Inflammatory macrophage treated with lipopolysaccharide for 4 hours (primary cell): Measurements from ENCODE around the gene C2orf72.
"Not testable (repeated sequence)": the region's sequence is repeated elsewhere in the genome, so short reads cannot be mapped to it uniquely, and the experiment has no call there.

Experiments used
- DNase-seq: peaks from one replicate; pipeline ENCODE4 v3.0.0-alpha.2; 2020

C2orf72 gene

DNA sequence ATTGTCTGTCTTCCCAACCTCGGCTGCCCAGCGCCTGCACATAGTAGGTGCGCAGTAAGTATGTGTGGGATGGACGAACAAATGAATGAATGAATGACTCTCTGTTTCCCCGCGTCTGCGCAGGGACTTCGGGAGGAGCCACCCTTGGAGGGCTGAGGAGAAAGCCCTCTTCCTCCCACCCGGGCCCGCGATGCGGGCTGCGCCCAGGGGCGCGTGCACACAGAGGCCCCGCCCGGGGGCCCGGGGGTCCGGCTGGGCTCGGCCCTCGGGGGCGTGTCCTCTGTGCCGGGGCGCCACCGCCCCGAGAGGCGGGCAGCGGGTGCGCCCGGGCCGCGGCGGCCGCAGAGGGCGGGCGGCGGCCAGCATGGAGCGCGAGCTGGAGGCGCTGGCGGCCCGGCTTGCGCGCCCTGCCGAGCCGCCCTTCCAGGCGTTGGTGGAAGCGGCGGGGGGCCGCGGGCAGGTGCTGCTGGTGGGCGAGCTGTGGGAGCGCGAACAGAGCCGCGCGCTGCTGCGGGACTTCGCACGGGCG is at the start of gene C2orf72:
Gene C2orf72 (plus strand): TSS at position 322 of the 529 bp plus-strand sequence. CDS start 43 bp downstream, at position 365.
- no peak for DNase-seq

GRCh38 chr2:230989731-230990130 is 47.6 kb upstream of the C2orf72 start:
- no peak for DNase-seq

DNA sequence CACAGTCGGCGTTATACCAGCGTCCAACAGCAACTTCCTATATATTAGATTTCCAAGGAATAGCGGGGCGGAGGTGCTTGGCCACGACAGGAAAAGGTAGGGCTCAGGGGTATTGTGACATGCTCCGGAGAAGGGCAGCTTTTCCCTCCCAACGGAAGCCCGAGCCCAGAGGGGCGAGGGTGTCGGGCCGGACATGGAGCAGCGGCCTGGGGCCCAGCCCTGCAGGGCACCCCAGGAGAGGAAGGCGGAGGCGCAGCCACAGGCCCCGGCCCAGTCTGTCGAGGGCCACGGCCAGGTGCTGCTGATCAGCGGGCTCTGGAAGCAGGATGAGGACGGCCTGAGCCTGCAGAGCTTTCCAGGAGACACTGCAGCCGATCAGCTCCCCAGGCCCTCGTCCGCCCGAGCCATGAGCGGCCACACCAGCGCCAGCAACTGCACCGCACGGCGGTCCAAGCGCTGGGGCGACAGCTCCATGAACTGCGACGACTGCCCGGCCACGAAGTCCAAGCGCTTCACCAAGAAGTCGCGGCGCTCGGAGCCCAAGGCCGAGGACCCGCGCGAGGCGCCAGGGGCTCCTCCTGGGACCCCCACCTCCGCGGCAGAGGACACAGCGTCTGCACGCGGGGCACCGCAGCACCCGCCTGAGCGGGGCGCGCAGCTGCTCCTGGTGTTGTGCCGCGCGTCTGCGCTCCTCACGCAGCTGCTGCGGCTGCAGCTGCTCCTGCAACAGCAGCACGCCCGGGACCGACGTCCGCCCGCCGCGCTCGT is 47.0 kb upstream of the C2orf72 start:
- no peak for DNase-seq

DNA sequence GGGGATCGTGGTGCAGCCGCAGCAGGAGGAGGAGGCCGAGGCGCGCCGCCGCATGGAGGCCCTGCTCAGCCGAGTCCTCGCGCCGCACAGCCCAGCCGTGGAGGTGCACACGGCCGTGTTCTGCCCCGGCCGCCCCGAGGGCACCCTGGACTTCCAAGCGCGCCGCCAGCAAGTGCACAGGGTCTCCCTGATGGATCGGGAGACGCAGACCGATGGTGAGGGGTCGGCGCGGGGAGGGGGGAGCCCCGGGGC is 46.5 kb upstream of the C2orf72 start:
- no peak for DNase-seq

DNA sequence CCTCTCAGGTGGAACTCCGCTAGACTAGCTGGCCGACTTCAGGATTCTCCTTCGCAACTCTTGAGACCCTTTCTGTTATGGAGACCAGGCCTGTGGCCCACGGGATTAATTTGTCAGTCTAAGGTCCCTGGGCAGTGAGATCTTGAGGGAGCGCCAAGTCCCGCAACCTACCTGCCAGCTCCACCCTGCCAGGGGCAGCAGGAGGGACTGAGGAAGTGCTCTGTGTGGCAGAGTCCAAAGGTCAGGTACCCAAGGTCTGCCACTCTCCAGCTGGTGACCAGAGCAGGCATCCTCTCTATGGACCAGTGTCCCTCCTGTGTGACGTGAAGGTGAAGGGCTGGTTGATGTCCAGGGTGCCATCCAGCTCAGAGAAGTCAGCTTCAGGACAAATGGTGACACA is 45.7 kb upstream of the C2orf72 start:
- no peak for DNase-seq

GRCh38 chr2:230995821-230996220 is 41.5 kb upstream of the C2orf72 start, which contains the start of gene SPATA3:
Gene SPATA3 (plus strand): TSS chr2:230996121. CDS start chr2:230996234, 113 bp downstream.
- no peak for DNase-seq

DNA sequence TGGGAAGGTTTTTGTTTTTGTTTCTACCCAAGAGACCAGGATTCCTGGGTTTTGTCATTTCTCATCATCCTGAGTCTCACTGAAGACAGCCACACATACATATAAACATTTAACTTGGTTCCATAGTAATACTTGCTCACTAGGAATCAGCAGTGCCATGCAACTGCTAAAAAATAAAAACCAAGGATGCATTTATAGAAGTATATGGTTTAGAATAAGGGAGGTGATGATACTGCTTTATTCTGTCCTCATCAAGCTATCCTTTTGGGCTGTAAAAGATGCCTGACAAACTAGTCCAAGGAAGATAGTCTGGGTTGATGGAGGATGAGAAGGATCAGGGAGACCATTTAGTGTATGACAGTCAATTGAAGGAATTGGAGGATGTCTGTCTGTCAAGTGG is 40.7 kb upstream of the C2orf72 start:
- no peak for DNase-seq

GRCh38 chr2:230998882-230999281 is 38.4 kb upstream of the C2orf72 start:
- no peak for DNase-seq

GRCh38 chr2:230999477-230999876 is 37.8 kb upstream of the C2orf72 start:
- DNase-seq, result no peak

DNA sequence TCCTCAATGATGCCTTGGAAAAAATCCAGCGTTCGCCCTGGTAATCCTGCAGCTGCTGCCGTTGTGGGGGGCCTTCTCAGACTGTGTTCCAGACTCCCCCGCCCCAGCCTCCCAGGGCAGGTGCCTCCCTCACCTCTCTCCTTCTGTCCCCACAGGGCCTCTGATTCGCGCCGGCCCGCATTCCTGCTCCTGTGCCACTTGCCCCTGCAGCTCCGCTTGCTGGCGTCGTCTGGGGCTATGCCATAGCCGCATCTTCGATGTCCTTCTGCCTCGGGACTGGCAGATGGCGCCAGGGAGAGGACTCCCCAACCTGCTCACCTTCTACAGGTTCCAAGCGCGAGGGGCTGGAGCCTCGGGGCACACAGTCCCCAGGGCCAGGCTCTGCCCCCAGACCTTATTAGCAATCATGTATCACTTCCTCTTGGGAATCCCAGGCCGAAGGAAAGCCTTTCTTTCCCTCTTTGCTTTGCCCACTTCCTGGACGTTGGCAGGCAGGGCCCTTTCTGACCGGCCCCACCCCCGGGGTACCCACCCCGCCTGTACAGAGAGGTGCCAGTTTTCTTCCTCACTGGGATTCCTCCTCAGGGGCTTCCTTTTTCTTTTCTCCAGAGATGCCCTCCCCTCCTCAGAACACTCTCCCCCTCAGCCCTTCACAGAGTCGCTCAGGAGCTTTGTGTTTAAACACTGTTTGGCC is 37.0 kb upstream of the C2orf72 start:
- no peak for DNase-seq

DNA sequence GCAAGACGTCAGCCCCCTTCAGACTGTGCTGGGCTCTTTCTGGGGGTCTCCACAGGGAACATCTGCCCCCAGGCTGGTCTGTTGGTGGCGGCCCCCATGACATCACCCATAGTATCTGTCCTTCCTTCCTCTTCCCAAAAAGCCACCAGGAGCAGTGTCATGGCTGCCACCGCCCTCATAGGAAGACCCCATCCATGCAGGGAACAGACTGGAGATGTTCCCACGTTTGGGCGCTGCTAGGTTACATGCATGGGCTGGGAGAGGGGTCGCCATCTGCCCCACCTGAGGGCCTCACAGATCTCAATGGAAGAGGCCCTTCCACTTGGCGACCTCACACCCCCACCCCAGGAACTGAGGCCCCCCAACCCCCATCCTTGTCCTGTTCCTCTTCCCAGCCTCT is 36.3 kb upstream of the C2orf72 start:
- no peak for DNase-seq

DNA sequence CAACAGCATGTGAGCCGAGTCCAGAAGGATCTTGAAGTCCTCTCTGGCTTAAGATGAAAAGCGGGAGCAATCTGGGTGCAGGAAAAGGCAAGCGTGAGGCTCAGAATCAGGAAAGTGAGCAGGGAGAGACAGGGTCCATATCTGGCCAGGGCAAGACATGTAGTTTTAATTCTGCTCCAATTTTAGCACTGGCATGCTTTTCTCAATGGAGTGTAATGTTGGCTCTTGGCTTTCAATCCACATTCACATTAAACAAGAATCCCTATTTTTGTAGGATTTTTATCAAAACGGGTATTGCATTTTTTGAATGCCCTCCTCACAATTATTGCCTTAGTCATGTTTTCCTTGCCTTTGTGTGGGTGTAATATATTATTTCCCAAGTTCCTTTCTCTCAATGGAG is 35.4 kb upstream of the C2orf72 start:
- DNase-seq, result no peak

DNA sequence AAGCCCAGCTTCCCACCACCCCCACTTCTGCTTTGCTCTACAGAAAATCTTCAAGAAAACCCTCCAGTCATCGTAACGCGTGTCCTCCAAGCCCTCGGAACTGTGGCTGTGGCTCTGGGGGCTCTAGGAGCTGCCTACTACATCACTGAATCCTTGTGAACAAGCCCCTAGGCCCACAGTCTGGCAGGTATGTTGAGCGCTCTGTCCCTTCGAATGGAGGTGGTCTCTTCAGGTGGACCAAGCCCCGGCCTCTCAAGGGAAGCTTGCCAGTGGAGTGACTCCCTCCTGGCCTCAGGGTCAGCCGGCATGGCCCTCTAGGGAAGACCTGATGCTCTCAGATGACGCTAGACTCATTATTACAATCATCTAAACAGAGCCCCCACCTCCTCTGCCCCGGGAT is 34.7 kb upstream of the C2orf72 start:
- DNase-seq, result no peak

DNA sequence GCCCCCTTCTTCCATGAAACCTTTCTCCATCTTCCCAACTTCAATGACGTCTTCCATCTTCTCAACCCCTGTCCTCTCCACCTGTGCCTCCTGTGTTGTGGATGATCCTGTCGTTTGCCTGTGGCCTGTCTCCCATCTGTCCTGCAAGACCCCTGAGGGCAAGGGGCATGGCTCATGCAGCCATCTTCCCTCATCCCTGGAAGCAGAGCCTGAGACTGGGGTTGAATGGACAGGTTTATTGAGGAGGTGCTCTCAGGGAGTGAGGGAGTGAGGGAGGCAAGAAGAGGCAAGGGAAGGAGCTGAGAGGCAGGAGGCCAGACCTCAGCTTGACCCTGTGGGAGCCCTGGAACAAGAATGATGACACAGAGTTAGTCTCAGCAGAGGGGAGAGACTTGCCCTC is 34.1 kb upstream of the C2orf72 start:
- DNase-seq, result no peak

DNA sequence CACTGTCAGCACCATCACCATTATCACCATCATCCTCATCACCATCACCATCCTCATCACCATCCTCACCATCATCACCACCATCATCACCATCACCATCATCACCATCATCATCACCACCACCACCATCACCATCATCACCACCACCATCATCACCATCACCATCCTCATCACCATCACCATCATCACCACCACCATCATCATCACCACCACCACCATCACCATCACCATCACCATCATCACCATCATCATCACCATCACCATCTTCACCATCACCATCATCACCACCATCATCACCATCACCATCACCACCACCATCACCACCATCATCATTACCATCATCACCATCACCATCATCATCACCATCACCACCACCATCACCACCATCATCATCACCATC is 32.4 kb upstream of the C2orf72 start:
- DNase-seq, result not testable (repeated sequence)

- DNase-seq, result no peak
These were observed 29.8 kb upstream of the C2orf72 start for GRCh38 chr2:231007286-231008098.

GRCh38 chr2:231008131-231008530 is 29.2 kb upstream of the C2orf72 start:
- no peak for DNase-seq

GRCh38 chr2:231009236-231009919 is 27.9 kb upstream of the C2orf72 start:
- DNase-seq, result no peak

DNA sequence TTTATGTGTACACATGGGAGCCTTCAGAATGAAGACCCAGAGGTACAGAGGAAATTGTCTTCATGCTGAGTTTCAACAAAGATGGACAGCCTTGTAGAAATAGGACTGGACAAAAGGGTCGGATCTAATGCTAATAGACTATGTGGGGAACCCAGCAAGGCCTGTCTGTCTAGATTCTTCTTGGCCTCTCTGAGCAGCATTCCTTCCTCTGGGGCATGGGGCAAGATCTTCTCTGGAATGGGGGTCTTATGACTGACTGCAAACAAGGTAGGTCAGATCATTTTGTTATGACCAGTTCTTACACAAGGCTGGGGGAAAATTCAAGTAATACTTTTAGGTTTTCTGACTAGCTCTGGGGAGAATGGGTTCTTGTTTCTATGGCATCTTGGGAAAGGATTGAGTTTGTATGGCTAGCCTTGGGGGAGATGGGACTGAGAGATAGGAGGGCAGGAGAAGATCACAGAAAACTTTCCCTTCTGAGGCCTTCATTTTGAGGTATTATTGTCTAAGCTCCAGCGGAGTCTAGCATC is 27.1 kb upstream of the C2orf72 start:
- DNase-seq, result no peak

GRCh38 chr2:231011526-231011925 is 25.8 kb upstream of the C2orf72 start:
- DNase-seq, result no peak

DNA sequence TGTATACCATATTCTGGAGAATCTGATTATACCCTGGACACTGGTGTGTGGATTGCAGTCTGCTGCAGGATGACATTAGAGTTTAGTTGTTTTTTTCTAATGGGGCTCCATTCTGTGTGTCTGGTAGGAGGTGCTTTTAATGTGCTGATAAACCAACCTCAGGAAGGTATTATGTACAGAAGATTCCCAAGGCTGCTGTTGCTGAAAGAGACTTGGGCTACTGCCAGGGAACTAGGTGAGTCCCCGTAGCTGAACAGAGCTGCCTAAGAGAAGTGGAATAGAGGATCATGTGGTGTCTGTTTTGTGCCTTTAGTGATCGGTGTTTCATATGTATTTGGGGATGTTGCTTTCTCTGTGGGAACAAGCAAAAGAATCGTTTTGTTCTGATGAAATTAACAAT is 24.9 kb upstream of the C2orf72 start:
- DNase-seq, result no peak

GRCh38 chr2:231013820-231014219 is 23.5 kb upstream of the C2orf72 start:
- no peak for DNase-seq

- no peak for DNase-seq
These were observed 21.8 kb upstream of the C2orf72 start for GRCh38 chr2:231015478-231015877.
